Stimulated activated CD4-positive, alpha-beta T cell treated with anti-CD3 and anti-CD28 coated beads, Interleukin-2, amount 100 ng/mL, for 4 hours (primary cell): ENCODE results near the gene OR11H6.
"Not testable (repeated sequence)": the region's sequence is repeated elsewhere in the genome, so short reads cannot be mapped to it uniquely, and the experiment has no call there.

Experiments used
- DNase-seq: peaks from one replicate; pipeline ENCODE4 v3.0.0-alpha.2; 2020; ENCODE audit warnings: low read depth

Gene OR11H6

GRCh38 chr14:20223410-20223809 lies at the start of gene OR11H6:
TSS of gene OR11H6 (plus strand) at chr14:20223710. CDS start at chr14:20223710, 0 bp downstream.
- no peak for DNase-seq

- DNase-seq: not testable (repeated sequence)
Measured at GRCh38 chr14:20174205-20174604, 49.3 kb upstream of the OR11H6 start.

GRCh38 chr14:20176330-20176729 lies 47.2 kb upstream of the OR11H6 start:
- DNase-seq: no peak

- DNase-seq: no peak
Measured at GRCh38 chr14:20177433-20177974, 46.0 kb upstream of the OR11H6 start.

GRCh38 chr14:20179218-20179617 lies 44.3 kb upstream of the OR11H6 start:
- no peak for DNase-seq

- no peak for DNase-seq
Measured at GRCh38 chr14:20179880-20180279, 43.6 kb upstream of the OR11H6 start.

- no peak for DNase-seq
Measured at GRCh38 chr14:20180486-20180885, 43.0 kb upstream of the OR11H6 start.

- no peak for DNase-seq
Measured at GRCh38 chr14:20184181-20184580, 39.3 kb upstream of the OR11H6 start.

GRCh38 chr14:20190596-20190995 lies 32.9 kb upstream of the OR11H6 start, which contains the start of gene OR11G2:
TSS of gene OR11G2 (plus strand) at chr14:20190896. CDS start at chr14:20197438, 6,542 bp downstream.
- no peak for DNase-seq

- no peak for DNase-seq
Measured at GRCh38 chr14:20191396-20191795, 32.1 kb upstream of the OR11H6 start.

- no peak for DNase-seq
Measured at GRCh38 chr14:20194101-20194500, 29.4 kb upstream of the OR11H6 start.

- DNase-seq: not testable (repeated sequence)
Measured at GRCh38 chr14:20195170-20195569, 28.3 kb upstream of the OR11H6 start.

GRCh38 chr14:20195911-20196310 lies 27.6 kb upstream of the OR11H6 start:
- no peak for DNase-seq

- DNase-seq: no peak
Measured at GRCh38 chr14:20197459-20197858, 26.1 kb upstream of the OR11H6 start.

GRCh38 chr14:20198991-20199390 lies 24.5 kb upstream of the OR11H6 start:
- DNase-seq: no peak

GRCh38 chr14:20204721-20205120 lies 18.8 kb upstream of the OR11H6 start:
- no peak for DNase-seq

GRCh38 chr14:20209595-20209994 lies 13.9 kb upstream of the OR11H6 start:
- no peak for DNase-seq

- not testable (repeated sequence) for DNase-seq
Measured at GRCh38 chr14:20212406-20212805, 11.1 kb upstream of the OR11H6 start.

GRCh38 chr14:20215196-20215595 lies 8.3 kb upstream of the OR11H6 start:
- no peak for DNase-seq

- no peak for DNase-seq
Measured at GRCh38 chr14:20219033-20219432, 4.5 kb upstream of the OR11H6 start.

- DNase-seq: no peak
Measured at GRCh38 chr14:20228681-20229080, 5.2 kb downstream of the OR11H6 start, which contains the start of gene OR11H7. TSS of gene OR11H7 (plus strand) at chr14:20228981.

GRCh38 chr14:20235415-20235814 lies 11.9 kb downstream of the OR11H6 start:
- not testable (repeated sequence) for DNase-seq

GRCh38 chr14:20247646-20248246 lies 24.2 kb downstream of the OR11H6 start:
- no peak for DNase-seq

GRCh38 chr14:20262642-20263128 lies 39.2 kb downstream of the OR11H6 start:
- no peak for DNase-seq
